GM13977 (cell line): Measurements from ENCODE around the gene EMP3.

Experiments used
- DNase-seq: peaks from one replicate; pipeline ENCODE4 v3.0.0; 2012; ENCODE audit warnings: low spot score
- CTCF ChIP-seq: IDR thresholded peaks from 2 replicates; pipeline ENCODE4 v1.5.1; 2012; ENCODE audit warnings: mild to moderate bottlenecking, control low read depth; ENCODE audit not compliant: insufficient read depth; ENCODE audit errors: extremely low read depth, missing control alignments
- in situ Hi-C: fragments of 300-500 bp; cut with MboI; formaldehyde crosslinking; loops from one replicate; pipeline ENCODE4 v1.12.0; 2022; ENCODE audit warnings: low sequenced_read_pairs, low pct_unique_long_range_greater_than_20kb, mixed read lengths, inconsistent platforms; ENCODE audit not compliant: unreplicated experiment

EMP3 gene

GRCh38 chr19:48378194-48378570, 52.8 kb downstream of the EMP3 start:
- in situ Hi-C loops = no loop called here
- DNase-seq = no peak
- TF ChIP-seq CTCF = no peak

- in situ Hi-C loops = no loop called here
- no peak for DNase-seq
- TF ChIP-seq CTCF = no peak
Measured at GRCh38 chr19:48379058-48379457, 53.7 kb downstream of the EMP3 start.
